ENCODE data around the gene ITPA. TPM values are rescaled to one million over a fixed set of nuclear protein-coding genes. Genes with fewer than 3 reads are reported as not detected.
"Not testable (repeated sequence)": the region's sequence is repeated elsewhere in the genome, so short reads cannot be mapped to it uniquely, and the experiment has no call there.

The ITPA gene
- total RNA-seq, 1 donor from 2014 or later: 19.0 TPM

GRCh38 chr20:3193806-3194616 is 15.3 kb upstream of the ITPA start:
- ATAC-seq (ENCODE audit: poor library complexity) (no peak), DNase-seq (no peak)
- intact Hi-C loops (cut with DNase I): no loop called here

DNA sequence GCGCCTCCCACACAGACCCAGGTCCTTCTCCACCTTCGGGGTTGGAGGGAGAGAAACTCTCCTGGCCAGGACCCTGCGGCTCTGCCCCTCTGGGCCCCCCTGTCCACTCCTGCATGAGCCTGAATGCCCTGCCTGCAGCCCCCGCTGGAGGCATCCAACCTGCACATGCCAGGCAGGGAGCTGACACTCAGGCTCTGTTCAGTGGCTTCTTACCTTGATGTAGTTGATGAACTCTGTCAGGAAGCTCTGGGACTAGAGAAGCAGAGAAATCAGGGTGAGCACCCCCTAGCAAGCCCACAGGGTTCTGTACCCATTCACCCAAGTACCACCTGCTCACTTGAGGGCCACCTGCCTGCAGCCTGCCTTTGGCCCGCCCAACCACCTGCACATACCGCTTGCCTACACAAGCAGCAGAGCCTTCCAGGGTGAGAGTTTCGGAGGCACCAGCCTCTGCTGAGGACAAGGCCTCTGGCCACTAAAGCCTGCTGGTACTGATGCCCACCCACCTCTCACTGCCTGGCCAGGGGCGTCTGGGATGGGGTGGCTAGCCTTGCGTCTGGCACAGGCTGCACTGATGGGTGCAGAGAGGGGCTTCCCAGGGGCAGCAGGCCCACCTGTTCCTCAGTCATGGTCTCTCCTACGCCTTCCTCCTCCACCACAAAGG is 14.5 kb upstream of the ITPA start:
- intact Hi-C loops (cut with DNase I): no loop called here
- DNase-seq: no peak
- no peak for ATAC-seq (ENCODE audit: poor library complexity)

DNA sequence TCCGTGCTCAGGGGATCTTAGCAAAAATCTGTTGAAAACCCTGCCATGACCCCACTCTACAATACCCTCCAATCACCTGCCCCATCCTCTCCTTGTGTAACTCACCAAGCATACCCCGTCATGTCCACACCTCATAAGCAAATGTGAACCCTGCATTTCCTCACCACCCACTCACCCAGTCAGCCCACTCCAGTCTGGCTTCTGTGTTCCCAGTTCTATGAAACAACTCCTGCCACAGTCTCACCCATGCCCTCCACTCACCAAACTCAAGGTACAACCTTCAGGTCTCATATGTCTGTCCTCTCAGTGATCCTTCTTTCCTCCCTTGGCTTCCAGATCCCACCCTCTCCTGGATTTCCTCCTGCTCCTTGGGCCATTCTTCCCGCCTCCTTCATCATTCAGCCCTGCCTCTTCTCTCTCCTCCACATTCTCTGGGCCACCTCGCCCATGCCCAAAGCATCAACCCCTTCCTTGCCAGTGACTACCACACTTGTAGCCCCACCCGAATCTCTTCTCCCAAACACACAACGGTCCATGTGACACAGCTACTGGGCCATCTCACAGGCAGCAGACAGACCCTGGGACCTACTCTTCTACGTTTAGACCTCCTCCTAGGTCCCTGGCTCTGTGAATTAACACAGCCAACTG is 13.6 kb upstream of the ITPA start:
- DNase-seq: no peak
- intact Hi-C loops (cut with DNase I): no loop called here

GRCh38 chr20:3199206-3199605 is 10.1 kb upstream of the ITPA start:
- DNase-seq (no peak), ATAC-seq (ENCODE audit: poor library complexity) (no peak)
- intact Hi-C loops (cut with DNase I): no loop called here

More for the DNA sequence above, 13.6 kb upstream of the ITPA start:
- no peak for ATAC-seq (ENCODE audit: poor library complexity)

DNA sequence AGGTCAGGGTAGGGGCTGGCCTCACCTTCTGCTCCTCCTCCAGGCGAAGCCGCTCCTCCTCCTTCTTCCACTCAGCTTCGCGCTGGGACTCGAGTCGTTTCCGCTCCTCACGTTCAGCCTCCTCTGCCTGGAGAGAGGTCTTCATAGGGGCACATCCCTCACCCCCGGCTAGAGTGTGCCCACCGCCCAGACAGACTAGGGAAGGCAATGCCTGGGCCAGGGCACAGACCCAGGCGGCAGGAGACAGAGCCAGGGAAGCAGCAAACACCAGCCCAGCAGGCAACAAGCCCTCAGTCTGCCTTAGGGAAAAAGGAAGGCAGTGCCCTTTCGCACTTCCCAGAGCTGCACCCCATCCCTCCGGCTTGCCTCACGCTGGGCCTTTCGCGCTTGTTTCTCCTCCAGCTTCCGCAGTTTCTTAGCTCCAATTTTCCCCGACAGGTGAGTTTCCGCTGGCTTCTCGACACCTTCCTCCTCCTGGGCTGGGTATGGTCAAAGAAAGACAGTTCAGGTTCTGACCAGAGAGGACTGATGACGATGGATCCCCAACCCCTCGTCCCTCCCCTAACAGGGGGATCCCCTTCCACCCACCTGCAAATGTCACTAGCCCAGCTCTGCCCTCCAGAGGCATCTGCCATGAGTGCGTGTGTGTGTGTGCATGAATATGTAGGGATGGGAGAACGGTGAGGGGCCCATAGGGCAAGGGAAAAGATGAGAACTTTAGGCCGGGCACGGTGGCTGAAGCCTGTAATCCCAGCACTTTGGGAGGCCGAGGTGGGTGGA is 9.1 kb upstream of the ITPA start:
- no peak for DNase-seq
- intact Hi-C loops (cut with DNase I): no loop called here
- ATAC-seq (ENCODE audit: poor library complexity): no peak

GRCh38 chr20:3202965-3203314 is 6.4 kb upstream of the ITPA start:
- DNase-seq: no peak
- intact Hi-C loops (cut with DNase I): no loop called here
- no peak for ATAC-seq (ENCODE audit: poor library complexity)

- no peak for DNase-seq
- intact Hi-C loops (cut with DNase I): no loop called here
- peak; percentile 25 for ATAC-seq (ENCODE audit: poor library complexity)
Observed at GRCh38 chr20:3203315-3204123, 5.8 kb upstream of the ITPA start.

- intact Hi-C loops (cut with DNase I): no loop called here
- ATAC-seq (ENCODE audit: poor library complexity) (peak; percentile 97), DNase-seq (peak; percentile 94)
Observed at GRCh38 chr20:3204124-3204794, 5.0 kb upstream of the ITPA start, which contains the start of gene DDRGK1. DDRGK1 (minus strand) TSS chr20:3204682; CDS start chr20:3204627, 55 bp downstream.

GRCh38 chr20:3208786-3209256 is 477 bp upstream of the ITPA start:
- peak; percentile 2 for ATAC-seq (ENCODE audit: poor library complexity)
- DNase-seq: no peak
- intact Hi-C loops (cut with DNase I): no loop called here

DNA sequence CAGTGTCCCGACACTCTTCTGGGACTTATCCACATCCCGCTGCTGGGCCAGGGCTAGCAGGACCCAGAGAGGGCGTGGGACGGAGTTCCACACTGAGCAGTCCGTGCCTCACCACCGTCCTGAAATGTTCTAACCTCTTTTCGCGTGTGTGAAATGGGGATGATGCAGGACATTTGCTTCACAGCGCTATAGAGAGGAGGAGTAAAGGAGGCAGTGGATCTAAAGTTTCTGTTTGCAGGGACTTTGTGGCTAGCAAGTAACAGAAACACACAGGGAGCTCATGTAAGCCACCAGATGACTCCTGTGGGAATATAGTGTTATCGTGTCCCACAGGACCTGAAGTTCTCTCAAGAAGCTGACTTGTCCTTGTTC is 634 bp downstream of the ITPA start:
- no peak for DNase-seq
- ATAC-seq (ENCODE audit: poor library complexity): peak; percentile 26
- intact Hi-C loops (cut with DNase I): no loop called here

GRCh38 chr20:3210346-3210745 is 1.0 kb downstream of the ITPA start:
- intact Hi-C loops (cut with DNase I): no loop called here
- ATAC-seq (ENCODE audit: poor library complexity) (no peak), DNase-seq (no peak)

GRCh38 chr20:3213226-3213625 is 3.9 kb downstream of the ITPA start:
- no peak for DNase-seq
- intact Hi-C loops (cut with DNase I): no loop called here
- ATAC-seq (ENCODE audit: poor library complexity): no peak

DNA sequence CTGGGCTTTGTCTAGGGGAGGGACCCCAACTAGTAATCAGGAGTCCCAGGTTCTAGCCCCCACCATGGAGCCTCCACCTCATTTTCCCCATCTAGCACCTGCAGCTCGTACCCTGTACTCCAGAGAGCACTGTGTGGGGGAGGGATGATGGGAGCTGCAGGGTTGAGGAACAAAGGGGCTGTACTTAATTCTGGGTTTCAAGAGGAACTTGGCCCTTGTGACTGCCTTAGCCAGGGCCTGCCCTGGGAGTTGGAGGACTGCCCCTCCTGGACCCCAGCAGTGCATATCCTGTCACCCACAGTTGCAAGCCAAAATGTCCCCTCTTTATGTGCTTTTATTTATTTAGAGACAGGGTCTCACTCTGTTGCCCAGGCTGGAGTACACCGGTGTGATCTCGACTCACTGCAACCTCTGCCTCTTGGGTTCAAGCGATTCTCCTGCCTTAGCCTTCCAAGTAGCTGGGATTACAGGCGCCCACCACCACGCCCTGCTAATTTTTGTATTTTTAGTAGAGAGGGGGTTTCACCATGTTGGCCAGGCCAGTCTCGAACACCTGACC is 6.1 kb downstream of the ITPA start:
- DNase-seq; ATAC-seq (ENCODE audit: poor library complexity): not testable (repeated sequence)

DNA sequence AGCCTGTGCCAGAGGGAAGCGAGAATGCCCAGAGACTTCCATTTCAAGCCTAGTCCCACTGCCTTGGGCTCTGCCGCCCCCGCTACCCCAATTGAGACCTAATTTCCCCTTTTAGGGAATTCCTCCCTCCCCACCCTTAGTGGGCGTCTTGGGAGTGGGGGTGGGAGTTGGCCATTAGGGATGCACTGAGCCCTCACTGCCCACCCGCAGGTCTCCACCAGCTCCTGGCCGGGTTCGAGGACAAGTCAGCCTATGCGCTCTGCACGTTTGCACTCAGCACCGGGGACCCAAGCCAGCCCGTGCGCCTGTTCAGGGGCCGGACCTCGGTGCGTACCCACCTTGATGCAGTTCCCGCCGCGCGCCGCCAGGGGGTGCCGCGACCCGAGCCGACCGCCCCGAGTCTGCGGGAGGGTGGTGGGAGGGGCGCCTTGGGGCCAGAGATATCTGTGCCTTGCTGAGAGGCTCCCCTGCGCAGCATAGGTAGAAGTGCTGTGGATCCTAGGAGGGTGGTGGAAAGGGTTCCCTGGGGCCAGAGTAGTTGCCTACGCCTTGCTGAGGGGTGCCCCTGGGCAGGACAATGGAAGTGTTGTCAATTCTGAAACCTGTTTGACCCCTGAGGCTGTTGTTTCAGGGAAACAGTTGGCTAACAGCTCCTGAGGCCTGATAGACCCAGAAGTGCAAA is 9.2 kb downstream of the ITPA start:
- intact Hi-C loops (cut with DNase I): loop anchor here (5.0 kb wide), 1 partner anchor 99 kb away; no protein-coding TSS in a partner anchor
- ATAC-seq (ENCODE audit: poor library complexity) (peak; percentile 74), DNase-seq (peak; percentile 83)

More for the DNA sequence above, 6.1 kb downstream of the ITPA start:
- intact Hi-C loops (cut with DNase I): loop anchor here (5.0 kb wide), 1 partner anchor 102 kb away; no protein-coding TSS in a partner anchor

GRCh38 chr20:3221398-3222226 is 12.3 kb downstream of the ITPA start:
- intact Hi-C loops (cut with DNase I): no loop called here
- ATAC-seq (ENCODE audit: poor library complexity) (no peak), DNase-seq (no peak)
